GM23248 (cell line): ENCODE measurements around the gene SMIM43. TPM values are rescaled to one million over a fixed set of nuclear protein-coding genes. Genes with fewer than 3 reads are reported as not detected.

Experiments
- DNase-seq: peaks from one replicate; pipeline ENCODE4 v3.0.0-alpha.2; 2015
- H2AFZ ChIP-seq: fragments of 200-600 bp; sonication (generic); 2 replicates; pipeline ENCODE4 v1.6.1; 2016; ENCODE audit warnings: antibody characterized with exemption
- H3F3A ChIP-seq: fragments of 200-600 bp; sonication (generic); 2 replicates; pipeline ENCODE4 v1.6.1; 2016; ENCODE audit warnings: mild to moderate bottlenecking, antibody characterized with exemption, mixed run types; ENCODE audit not compliant: insufficient read depth
- H3K27ac ChIP-seq: fragments of 200-600 bp; sonication (generic); 2 replicates; pipeline ENCODE4 v1.5.1; 2016; ENCODE audit warnings: mild to moderate bottlenecking
- H3K27me3 ChIP-seq: fragments of 200-600 bp; sonication (generic); replicated peaks from 2 replicates; pipeline ENCODE4 v1.6.1; 2016; ENCODE audit warnings: mild to moderate bottlenecking; ENCODE audit not compliant: insufficient read depth
- H3K36me3 ChIP-seq: fragments of 200-600 bp; sonication (generic); 2 replicates; pipeline ENCODE4 v1.6.1; 2016; ENCODE audit warnings: low read depth, mild to moderate bottlenecking
- H3K4me1 ChIP-seq: fragments of 200-600 bp; sonication (generic); 2 replicates; pipeline ENCODE4 v1.6.1; 2016; ENCODE audit warnings: mild to moderate bottlenecking; ENCODE audit not compliant: insufficient read depth
- H3K4me2 ChIP-seq: fragments of 200-600 bp; sonication (generic); one replicate; pipeline ENCODE4 v1.6.1; 2016; ENCODE audit warnings: mild to moderate bottlenecking; ENCODE audit not compliant: unreplicated experiment
- H3K4me3 ChIP-seq: fragments of 200-600 bp; sonication (generic); 2 replicates; pipeline ENCODE4 v1.5.1; 2016; ENCODE audit warnings: mild to moderate bottlenecking
- H3K79me2 ChIP-seq: fragments of 200-600 bp; sonication (generic); 2 replicates; pipeline ENCODE4 v1.6.1; 2016; ENCODE audit warnings: mild to moderate bottlenecking; ENCODE audit not compliant: insufficient read depth
- H3K9ac ChIP-seq: fragments of 200-600 bp; sonication (generic); 2 replicates; pipeline ENCODE4 v1.6.1; 2016; ENCODE audit warnings: mild to moderate bottlenecking
- H3K9me2 ChIP-seq: fragments of 200-600 bp; sonication (generic); 2 replicates; pipeline ENCODE4 v1.6.1; 2016; ENCODE audit warnings: mixed run types, mild to moderate bottlenecking, moderate library complexity; ENCODE audit not compliant: insufficient read depth
- H3K9me3 ChIP-seq: fragments of 200-600 bp; sonication (generic); one replicate; pipeline ENCODE4 v1.6.1; 2017; ENCODE audit warnings: low read depth
- H4K20me1 ChIP-seq: fragments of 200-600 bp; sonication (generic); 2 replicates; pipeline ENCODE4 v1.6.0; 2016; ENCODE audit not compliant: insufficient read depth
- EZH2 ChIP-seq: fragments of 200-600 bp; sonication (generic); IDR thresholded peaks from 2 replicates; pipeline ENCODE4 v1.6.1; 2018; ENCODE audit warnings: antibody characterized with exemption, mild to moderate bottlenecking; ENCODE audit not compliant: insufficient read depth, poor library complexity, severe bottlenecking
- EZH2phosphoT487 ChIP-seq: fragments of 200-600 bp; sonication (generic); IDR thresholded peaks from 2 replicates; pipeline ENCODE4 v1.6.1; 2018; ENCODE audit warnings: antibody characterized with exemption, moderate library complexity, mild to moderate bottlenecking, low read depth; ENCODE audit not compliant: insufficient read depth
- WGBS, 2 experiments: methylation state at CpG; one replicate each; pipeline ENCODE4 v1.1.6; 2015 to 2017; ENCODE audit warnings: low lambda C conversion rate in 2 of 2, low coverage in 1 of 2; ENCODE audit errors: missing lambda C conversion rate in 2 of 2; 5-methylcytosine and 5-hydroxymethylcytosine counted together
- in situ Hi-C: fragments of 300-500 bp; cut with MboI; formaldehyde crosslinking; loops from 2 replicates; pipeline ENCODE4 v1.15.0; 2020
- polyA plus RNA-seq: library from polyadenylated mRNA; unstranded; fragments of >200 nt; fragmentation: Nextera tagmentation; extraction: Ambion mirVana; gene quantifications from 2 replicates; pipeline ENCODE4 v1.2.1, GENCODE V29; 2016
- total RNA-seq: library from RNA; depleted of rRNA; stranded (reverse); fragments of >200 nt; shearing (Covaris generic); gene quantifications from 2 replicates; pipeline ENCODE4 v1.2.3, GENCODE V29; 2014

Gene SMIM43
- total and polyA plus RNA-seq, 2 experiments from 2014 or later = 1.4 to 3.5 TPM

DNA sequence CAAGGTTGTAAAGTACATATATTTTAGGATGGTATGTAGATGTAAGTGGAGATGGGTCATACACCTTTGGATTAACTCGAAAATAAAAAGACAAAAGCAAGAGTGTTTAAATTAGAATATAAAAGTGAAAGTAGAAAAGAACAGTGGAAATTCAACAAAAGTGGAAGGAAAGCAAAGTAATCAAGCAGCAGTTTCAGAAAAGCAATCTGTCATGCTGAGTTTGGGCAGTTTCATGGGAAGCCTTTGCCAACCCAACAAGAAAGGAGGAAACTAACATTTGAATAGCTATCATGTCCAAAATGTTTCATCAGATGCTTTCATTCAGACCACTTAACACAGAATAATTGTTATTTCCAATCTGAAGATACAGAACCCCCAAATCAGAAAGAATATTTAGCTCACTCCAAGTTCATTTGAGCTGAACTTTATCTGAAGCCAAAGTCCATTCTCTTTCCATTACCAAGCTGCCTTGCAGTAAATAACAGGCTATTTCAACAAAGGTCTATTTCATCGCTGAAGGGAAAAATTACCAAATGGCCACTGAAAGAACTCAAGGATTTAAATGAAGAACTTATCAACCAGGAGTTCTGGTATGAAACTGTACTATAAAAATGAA is 34.4 kb upstream of the SMIM43 start:
- H3K4me2 ChIP-seq = no peak overlapping the region
- TF ChIP-seq EZH2 (no peak), EZH2phosphoT487 (no peak)
- in situ Hi-C loops = no loop called here
- H2AFZ ChIP-seq = peak overlapping the region; percentile 98
- peaks cover 42% of the 10 kb centered on the region for H3K4me1 ChIP-seq
- no peak overlapping the region for H3K9ac ChIP-seq
- no peaks in the 10 kb centered on the region for H4K20me1 ChIP-seq
- 98 to 100% methylated on average over 2 of the region's 2 CpGs for WGBS, 2 experiments
- peaks cover 17% of the 10 kb centered on the region for H3F3A ChIP-seq
- H3K4me3 ChIP-seq = no peak overlapping the region
- H3K9me3 ChIP-seq = no peaks in the 10 kb centered on the region
- H3K27me3 ChIP-seq = no peaks in the 10 kb centered on the region
- H3K36me3 ChIP-seq = peaks cover 18% of the 10 kb centered on the region
- no peaks in the 10 kb centered on the region for H3K9me2 ChIP-seq
- H3K79me2 ChIP-seq = peaks cover 31% of the 10 kb centered on the region
- no peak overlapping the region for H3K27ac ChIP-seq
- no peak for DNase-seq

- Histone ChIP-seq H3F3A (peaks cover 29% of the 10 kb centered on the region), H3K79me2 (peaks cover 1% of the 10 kb centered on the region), H3K9me3 (no peaks in the 10 kb centered on the region), H3K36me3 (no peaks in the 10 kb centered on the region), H3K4me2 (peak overlapping the region; percentile 16), H3K9ac (no peak overlapping the region), H3K4me1 (peaks cover 44% of the 10 kb centered on the region), H3K9me2 (no peaks in the 10 kb centered on the region), H2AFZ (peak overlapping the region; percentile 26; the same call in 1 of the 2 replicates), H4K20me1 (no peaks in the 10 kb centered on the region), H3K4me3 (no peak overlapping the region), H3K27ac (peak overlapping the region; percentile 16; the same call in 1 of the 2 replicates), H3K27me3 (no peaks in the 10 kb centered on the region)
- in situ Hi-C loops = no loop called here
- TF ChIP-seq EZH2phosphoT487 (no peak), EZH2 (no peak)
- peak; percentile 22 for DNase-seq
Measured at GRCh38 chr4:121796283-121796682, 31.3 kb upstream of the SMIM43 start.

DNA sequence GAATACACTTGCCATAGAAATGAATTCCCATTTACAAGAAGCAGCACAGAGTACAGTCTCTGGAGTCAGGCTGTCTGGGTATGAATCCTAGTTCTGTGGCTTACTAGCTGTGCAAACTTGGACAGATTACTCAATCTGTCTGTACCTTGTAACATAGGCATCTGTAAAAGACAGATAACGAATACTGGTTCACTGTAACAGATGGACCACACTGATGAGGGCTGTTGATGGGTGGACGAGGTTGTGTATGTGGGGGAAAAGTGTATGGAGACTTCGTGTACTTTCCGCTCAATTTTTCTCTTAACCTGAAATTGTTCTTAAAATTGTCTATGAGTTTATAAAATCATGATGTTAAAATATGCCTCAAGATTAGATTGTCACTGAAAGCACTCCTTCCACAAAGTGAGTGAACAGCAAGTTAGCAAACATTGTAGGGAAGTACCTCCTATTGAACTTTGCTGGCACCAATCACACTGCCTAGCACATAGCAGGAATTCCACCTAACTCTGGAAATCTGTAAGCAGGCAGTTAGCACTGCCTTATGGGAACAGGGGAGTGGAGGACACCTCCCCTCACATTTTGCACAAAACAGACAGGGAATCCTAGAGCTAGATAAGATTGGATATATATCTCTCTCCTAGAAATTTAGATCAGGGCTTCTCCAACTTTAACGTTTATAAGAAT is 29.7 kb upstream of the SMIM43 start:
- Histone ChIP-seq H3K27ac (no peak overlapping the region), H3K9ac (no peak overlapping the region), H4K20me1 (no peaks in the 10 kb centered on the region), H3K36me3 (no peaks in the 10 kb centered on the region), H2AFZ (no peak overlapping the region), H3K9me3 (no peaks in the 10 kb centered on the region), H3K27me3 (no peaks in the 10 kb centered on the region), H3K4me3 (no peak overlapping the region), H3K4me1 (peaks cover 55% of the 10 kb centered on the region), H3K79me2 (no peaks in the 10 kb centered on the region), H3F3A (peaks cover 45% of the 10 kb centered on the region), H3K4me2 (no peak overlapping the region), H3K9me2 (no peaks in the 10 kb centered on the region)
- TF ChIP-seq EZH2 = no peak
- no peak for TF ChIP-seq EZH2phosphoT487
- peak; percentile 38 for DNase-seq
- in situ Hi-C loops = no loop called here
- 76 to 88% methylated on average over 5 of the region's 5 CpGs for WGBS, 2 experiments

GRCh38 chr4:121792966-121793365 is 28.0 kb upstream of the SMIM43 start:
- H3K9ac ChIP-seq = no peak overlapping the region
- H3K4me2 ChIP-seq = no peak overlapping the region
- H3K27me3 ChIP-seq = no peaks in the 10 kb centered on the region
- in situ Hi-C loops = no loop called here
- no peak overlapping the region for H3K4me3 ChIP-seq
- no peaks in the 10 kb centered on the region for H3K9me3 ChIP-seq
- no peaks in the 10 kb centered on the region for H3K9me2 ChIP-seq
- TF ChIP-seq EZH2phosphoT487 (no peak), EZH2 (no peak)
- H3K4me1 ChIP-seq = peaks cover 72% of the 10 kb centered on the region
- WGBS, 2 experiments = 97 to 98% methylated on average over 2 of the region's 2 CpGs
- no peaks in the 10 kb centered on the region for H4K20me1 ChIP-seq
- peaks cover 62% of the 10 kb centered on the region for H3F3A ChIP-seq
- DNase-seq = no peak
- no peaks in the 10 kb centered on the region for H3K79me2 ChIP-seq
- H3K36me3 ChIP-seq = no peaks in the 10 kb centered on the region
- H3K27ac ChIP-seq = no peak overlapping the region
- H2AFZ ChIP-seq = no peak overlapping the region
